ENCODE data around the gene SLC27A5.
"Not testable (repeated sequence)": the region's sequence is repeated elsewhere in the genome, so short reads cannot be mapped to it uniquely, and the experiment has no call there.

SLC27A5 gene

DNA sequence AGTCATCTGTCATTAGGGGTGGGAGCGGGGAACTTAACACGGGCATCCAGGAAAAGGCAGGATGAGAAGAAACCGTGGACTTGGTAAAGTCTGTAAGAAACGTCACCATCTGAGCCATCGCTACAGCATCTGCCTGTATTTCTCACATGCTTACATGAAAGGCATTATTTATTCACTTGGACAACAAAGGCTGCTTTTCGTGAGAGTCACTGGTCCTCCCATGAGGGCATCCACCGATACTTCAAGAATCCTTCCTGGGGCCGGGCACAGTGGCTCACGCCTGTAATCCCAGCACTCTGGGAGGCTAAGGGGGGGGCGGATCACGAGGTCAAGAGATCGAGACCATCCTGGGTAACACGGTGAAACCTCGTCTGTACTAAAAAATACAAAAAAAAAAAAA, 19.5 kb downstream of the SLC27A5 start:
- DNase-seq, result no peak

DNA sequence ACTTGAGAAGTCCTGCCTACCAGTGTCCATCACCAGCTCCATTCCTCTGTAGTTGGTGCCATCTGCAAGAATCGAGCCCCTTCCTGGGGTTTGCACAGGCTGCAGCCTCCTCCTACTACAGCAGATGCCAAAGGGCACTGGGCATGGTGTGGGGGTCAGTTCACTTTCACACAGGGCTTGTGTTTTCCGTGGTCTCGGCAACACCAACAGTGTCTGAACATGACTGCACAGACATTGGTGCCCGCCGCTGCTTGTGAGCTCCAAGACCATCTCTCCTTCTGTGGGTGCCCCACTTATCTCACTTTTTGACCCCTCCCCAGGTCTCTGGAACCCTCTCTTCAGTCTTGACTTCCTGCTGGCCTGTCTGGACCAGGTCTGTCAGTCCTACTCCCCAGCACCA, 20.4 kb downstream of the SLC27A5 start:
- no peak for DNase-seq

DNA sequence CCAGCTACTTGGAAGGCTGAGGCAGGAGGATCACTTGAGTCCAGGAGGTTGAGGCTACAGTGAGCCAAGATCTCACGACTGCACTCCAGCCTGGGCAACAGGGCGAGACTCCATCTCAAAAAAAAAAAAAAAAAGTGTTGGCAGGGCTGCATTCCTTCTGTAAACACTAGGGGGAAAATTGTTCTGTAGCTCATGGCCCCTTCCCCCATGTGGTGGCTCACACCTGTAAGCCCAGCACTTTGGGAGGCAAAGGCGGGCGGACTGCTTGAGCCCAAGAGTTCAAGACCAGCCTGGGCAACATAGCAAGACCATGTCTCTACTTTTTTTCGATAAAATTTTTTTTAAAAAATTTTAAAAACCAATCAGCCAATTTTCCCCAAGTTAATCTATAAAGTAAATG, 27.4 kb downstream of the SLC27A5 start:
- not testable (repeated sequence) for DNase-seq

DNA sequence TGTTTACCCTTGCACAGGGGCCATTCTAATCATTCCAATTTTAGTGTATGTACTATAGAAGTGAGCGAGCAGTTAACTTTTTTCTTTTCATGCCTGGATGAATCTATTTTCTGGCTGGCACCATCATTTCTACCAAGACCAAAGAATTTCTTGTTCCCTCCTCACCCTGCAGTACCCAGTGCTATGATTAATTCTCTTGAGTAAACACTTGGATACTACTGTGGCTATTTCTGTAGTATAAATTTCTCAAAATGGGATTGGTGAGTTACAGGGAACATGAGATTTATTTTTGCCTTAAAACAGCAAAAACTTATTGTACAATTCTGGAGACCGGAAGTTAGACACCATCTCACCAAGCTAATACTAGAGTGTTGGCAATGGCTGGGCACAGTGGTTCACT, 28.0 kb downstream of the SLC27A5 start:
- no peak for DNase-seq

DNA sequence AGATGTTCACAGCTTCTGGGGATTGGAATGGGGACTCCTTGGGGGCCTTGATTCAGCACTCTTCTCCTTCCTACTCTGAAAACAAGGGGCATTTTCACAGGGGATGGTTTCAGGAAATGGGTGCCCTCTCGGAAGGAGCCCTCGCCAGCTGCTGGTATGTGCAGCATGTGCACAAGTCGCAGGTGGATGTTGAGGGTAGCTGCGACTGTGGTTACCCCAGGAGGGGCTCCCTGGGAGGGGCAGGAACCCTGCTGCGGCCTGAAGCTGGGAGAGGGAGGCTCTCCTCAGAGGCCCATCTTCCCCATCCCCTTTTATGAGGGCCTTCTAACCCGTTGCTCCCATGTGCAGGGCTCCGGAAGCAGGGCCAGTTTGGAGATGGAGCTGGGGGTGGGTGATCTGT, 29.4 kb downstream of the SLC27A5 start:
- no peak for DNase-seq

DNA sequence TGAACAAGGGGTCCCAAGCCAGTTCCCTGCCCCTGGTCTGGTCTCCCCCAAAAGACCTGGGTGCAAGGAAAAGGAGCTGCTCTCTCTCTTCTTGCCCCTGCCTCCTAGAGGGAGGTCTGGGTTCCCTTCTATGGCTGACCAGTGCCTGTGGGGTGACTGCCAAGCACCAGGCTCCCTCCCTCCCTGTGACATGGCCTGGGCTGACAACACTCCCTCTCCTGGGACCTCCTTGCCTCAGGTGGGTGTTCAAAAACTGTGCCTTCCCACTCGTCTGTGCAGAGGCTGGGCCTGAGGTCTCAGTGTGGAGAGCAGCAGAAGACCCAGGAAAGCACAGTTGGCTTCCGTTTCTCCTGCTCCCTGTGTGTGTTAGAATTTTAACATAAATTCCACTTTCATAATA, 31.0 kb downstream of the SLC27A5 start:
- DNase-seq, result no peak

DNA sequence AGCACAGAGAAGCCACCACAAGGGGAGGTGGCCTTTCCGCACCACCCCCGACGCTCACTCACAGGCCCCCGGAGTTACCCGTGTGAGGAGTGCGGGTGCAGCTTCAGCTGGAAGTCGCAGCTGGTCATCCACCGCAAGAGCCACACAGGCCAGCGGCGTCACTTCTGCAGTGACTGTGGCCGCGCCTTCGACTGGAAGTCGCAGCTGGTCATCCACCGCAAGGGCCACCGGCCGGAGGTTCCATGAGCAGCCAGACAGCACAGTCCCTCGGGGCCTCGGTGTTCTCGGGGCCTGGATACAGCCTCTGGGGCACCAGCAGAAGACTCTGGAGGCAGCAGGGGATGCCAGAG, 31.3 kb downstream of the SLC27A5 start:
- no peak for DNase-seq

DNA sequence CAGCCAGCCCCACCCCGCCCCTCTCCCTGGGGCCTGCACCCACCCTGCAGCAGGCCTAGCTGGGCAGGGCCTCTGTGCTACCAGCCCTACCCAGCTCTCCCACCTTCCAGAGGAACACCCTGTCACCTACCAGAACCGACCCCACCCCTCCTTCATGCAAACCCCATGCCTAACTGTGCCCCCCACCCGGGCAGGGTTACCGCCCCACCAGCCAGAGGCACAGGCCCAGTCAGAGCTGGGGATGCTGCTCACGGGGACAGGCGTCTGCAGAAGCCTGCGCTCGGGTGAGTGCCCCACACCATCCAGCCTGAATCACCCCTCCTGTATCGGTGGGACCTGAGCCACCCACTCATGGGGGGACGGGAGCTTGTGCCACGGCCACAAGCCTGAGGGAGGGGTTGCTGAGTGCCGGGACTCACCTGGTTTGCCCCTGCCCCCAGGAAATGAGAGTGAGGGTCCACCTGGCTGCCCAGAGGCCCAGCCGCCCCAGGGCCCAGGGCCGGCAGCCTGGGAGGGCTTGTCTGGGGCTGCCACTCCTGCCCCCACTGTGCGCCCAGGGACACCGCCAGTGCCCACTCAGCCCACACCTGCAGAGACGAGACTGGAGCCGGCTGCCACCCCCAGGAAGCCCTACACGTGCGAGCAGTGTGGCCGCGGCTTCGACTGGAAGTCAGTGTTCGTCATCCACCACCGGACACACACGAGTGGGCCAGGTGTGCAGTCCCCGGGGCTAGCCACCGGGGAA, 31.9 kb downstream of the SLC27A5 start:
- no peak for DNase-seq

DNA sequence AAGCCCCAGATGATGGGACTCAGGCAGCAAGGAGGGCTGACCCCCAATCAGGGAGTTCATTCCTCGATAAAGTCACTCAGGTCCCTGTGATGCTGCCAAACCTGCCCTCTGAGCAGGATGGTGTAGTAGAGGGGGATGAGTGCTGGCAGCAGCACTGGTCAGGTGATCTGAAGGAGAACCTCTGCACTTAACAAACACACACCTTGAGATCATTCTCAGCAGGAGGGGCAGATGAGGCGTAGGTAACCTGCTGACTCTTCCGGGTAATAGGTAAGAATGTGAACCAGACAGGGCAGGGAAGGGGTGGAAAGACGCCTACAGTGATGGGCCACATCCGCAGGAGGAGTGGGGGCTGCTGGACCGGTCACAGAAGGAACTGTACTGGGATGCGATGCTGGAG, 32.5 kb downstream of the SLC27A5 start:
- no peak for DNase-seq

DNA sequence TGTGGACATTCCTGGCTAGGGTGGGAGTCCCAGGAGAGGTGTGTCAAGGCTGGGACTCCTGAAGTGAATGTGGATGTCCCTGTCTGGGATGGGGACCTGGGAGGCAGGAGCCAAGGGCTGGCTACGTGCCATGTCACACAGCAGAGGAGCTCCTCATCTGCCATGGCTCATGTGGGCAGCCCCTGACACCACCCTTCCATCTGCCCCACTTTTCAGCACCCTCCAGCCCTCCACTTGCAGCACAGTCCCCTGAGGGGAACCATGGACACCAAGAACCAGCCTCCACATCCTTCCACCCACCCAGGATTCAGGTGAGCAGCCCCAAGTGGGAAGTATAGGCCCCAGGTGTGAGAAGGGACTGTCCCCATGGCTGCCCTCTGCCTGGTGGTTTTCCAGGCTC, 33.9 kb downstream of the SLC27A5 start:
- DNase-seq, result no peak

DNA sequence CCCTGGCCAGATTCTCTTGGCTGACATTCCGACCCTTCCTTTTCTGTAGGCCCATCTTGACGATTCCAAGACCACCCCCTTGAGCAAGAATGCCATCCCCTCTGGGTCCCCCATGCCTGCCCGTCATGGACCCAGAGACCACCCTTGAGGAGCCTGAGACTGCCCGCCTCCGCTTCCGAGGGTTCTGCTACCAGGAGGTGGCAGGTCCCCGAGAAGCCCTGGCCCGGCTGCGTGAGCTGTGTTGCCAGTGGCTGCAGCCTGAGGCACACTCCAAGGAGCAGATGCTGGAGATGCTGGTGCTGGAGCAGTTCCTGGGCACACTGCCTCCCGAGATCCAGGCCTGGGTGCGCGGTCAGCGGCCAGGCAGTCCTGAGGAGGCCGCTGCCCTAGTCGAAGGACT, 34.7 kb downstream of the SLC27A5 start:
- DNase-seq, result no peak

DNA sequence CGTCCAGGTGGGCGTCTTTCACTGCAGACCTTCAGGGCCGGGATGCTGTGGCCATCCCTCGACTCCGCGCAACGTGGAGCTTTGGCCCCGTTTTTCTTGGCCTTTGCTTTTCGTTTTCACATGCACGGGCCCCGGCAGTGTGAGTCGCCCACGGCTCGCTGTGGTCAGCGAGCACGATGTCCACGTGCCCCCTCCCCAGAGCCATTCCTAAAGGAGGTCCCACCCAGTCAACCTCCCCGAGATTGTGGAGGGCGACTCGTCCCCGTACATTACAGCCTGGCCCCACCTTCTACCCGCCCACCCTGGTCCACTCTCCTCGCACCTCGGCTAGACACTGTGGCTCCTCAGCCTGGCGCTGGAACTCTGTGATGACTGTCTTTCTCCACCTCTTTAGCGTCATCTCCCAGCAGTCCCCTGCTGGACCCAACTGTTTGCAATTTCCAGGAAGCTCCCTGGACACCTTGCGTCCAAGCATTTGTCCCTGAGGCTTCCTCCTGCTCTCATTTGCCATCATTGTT, 35.2 kb downstream of the SLC27A5 start:
- no peak for DNase-seq

DNA sequence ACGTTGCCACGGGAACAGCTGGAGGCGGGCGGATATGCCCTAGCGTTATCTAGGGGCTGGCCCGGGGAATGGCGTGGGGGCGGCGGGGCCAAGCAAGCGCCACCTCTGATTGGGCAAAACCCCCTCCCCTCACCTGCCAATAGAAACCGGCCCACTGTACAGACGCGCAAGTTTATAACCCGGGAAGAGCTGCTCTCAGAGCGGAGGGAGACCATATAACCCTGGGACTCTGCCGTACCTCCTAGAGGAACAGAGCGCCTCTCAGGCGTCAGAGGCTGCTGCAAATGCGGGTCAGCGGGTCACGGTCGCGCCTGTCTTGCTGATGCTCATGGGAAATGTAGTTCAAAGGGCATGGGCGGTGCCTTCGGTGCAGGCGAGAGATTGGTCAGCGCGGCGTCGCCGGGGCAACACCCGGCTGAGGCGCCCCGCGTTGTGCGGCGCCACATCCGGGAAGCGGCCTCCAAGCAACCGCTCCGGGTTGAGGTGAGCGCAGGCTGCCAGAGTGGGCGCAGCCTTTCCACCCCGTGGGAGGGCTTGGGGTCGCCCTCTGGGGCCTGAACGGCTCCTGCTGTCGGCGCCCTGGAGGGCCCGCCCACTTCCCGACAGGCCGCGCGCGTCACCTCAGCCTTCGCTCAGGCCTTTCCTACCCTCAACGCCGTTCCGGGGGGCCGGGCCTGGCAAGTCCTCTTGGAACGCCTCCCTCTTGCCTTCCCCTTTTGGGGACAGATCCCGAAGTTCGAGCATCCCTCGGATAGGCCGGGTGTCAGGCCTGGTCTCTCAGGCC, 35.9 kb downstream of the SLC27A5 start, which contains the start of gene ZNF446:
ZNF446 (plus strand) TSS at position 639 of the 784 bp plus-strand sequence. CDS start 867 bp downstream, outside the sequence.
- DNase-seq, result peak; percentile 86

DNA sequence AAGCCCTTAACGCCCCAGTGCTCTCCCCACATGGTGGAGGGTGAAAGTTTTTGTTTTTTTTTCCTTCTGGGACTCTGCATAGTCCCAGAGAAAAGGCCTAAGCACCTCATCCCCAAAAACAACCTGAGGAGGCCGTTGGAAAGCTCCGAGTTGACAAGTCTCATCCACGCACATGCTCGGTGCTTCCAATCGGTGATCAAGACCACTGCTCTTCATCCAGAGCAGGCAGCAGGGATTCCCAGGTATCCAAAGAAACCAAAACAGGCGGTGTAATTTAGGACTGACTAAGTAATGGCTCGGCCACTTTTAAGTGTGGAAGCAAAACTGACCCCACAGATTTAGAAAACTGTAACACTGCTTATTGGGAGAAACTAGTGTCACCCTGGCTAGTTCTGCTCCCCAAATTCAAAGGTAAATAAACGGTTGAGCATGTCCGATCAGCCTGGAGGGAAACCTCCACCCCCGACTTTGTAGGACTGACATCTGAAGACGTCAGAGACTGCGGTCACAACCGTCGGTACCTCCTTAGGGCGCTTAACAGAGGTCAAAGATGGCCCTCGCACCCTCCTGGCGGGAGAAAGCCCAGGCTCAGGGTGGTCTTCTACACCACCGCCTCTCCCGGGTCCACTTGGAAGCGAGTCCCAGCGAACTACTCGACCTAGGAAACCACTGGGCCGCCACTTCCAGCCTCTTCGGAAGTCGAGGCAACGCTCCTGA, 36.6 kb downstream of the SLC27A5 start:
- no peak for DNase-seq

DNA sequence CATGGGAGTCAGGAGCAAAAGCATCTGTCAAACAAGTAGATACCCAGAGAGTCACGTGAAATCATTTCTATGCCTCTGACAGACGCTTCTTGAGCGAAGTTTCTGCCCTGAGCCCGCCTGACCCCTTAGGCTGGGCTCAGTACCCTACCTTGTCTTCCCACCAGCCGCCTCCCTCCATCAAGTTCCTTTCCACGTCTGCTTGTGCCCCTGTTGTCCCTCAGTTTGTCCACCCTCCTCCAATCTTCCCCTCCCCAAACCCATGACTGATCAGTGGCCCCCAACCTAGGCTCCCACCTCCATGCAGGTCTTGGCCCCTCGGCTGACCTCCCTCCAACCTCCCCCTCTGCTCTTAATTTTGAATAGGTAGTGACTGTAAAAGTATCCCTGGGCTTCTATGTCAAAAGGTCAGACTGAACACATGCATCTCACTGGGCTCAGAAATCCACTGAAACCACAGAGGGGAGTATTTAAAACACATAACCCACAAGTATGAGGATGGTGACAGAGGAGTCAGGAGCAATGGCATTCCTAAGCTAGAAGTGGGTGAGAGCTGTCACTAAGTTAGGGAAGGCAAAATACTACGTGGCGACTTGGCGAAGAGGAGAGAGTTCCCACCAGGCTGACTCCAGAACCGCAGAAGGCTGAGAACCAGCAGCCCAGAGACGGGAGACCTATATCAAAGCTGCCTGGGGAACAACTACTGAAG, 37.3 kb downstream of the SLC27A5 start:
- DNase-seq, result no peak

DNA sequence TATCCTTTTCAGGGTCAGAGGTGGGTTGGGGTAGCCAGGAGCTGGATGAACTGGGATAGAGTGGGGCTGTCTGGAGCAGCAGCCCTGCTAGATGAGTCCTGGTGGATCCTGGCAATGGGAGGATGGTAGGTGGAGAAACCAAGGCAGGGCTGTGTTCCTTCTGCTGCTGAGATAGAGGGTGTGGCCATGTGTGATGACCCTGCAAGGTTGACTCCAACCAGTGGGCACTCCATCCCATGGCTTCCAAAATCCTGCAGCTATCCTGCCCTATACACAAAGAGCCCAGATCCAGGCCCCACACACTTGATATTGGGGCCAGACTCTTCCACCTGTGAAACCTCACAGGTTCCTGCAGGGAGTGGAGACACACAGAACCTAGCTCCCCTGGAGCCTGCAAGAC, 38.0 kb downstream of the SLC27A5 start:
- no peak for DNase-seq

DNA sequence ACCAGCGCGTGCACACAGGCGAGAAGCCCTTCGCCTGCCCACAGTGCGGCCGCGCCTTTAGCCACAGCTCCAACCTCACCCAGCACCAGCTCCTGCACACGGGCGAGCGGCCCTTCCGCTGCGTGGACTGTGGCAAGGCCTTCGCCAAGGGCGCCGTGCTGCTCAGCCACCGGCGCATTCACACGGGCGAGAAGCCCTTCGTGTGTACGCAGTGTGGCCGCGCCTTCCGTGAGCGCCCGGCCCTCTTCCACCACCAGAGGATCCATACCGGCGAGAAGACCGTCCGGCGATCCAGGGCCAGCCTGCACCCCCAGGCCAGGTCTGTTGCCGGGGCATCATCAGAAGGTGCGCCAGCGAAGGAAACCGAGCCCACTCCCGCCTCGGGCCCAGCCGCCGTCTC, 40.1 kb downstream of the SLC27A5 start:
- DNase-seq, result no peak

DNA sequence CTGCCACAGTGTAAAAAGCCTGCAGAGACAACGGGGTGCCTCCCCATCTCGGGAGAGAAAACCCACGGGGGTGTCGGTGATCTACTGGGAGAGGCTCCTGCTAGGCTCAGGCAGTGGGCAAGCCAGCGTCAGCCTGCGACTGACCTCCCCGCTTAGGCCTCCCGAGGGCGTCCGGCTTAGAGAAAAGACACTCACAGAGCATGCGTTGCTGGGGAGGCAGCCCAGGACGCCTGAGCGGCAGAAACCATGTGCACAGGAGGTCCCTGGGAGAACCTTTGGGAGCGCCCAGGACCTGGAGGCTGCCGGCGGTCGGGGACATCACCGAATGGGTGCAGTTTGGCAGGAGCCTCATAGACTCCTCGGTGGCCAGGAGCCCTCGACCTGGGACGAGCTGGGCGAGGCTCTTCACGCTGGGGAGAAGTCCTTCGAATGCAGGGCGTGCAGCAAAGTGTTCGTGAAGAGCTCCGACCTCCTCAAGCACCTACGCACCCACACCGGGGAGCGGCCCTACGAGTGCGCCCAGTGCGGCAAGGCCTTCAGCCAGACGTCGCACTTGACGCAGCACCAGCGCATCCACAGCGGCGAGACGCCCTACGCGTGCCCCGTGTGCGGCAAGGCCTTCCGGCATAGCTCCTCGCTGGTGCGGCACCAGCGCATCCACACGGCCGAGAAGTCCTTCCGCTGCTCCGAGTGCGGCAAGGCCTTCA, 40.8 kb downstream of the SLC27A5 start:
- DNase-seq, result not testable (repeated sequence)

DNA sequence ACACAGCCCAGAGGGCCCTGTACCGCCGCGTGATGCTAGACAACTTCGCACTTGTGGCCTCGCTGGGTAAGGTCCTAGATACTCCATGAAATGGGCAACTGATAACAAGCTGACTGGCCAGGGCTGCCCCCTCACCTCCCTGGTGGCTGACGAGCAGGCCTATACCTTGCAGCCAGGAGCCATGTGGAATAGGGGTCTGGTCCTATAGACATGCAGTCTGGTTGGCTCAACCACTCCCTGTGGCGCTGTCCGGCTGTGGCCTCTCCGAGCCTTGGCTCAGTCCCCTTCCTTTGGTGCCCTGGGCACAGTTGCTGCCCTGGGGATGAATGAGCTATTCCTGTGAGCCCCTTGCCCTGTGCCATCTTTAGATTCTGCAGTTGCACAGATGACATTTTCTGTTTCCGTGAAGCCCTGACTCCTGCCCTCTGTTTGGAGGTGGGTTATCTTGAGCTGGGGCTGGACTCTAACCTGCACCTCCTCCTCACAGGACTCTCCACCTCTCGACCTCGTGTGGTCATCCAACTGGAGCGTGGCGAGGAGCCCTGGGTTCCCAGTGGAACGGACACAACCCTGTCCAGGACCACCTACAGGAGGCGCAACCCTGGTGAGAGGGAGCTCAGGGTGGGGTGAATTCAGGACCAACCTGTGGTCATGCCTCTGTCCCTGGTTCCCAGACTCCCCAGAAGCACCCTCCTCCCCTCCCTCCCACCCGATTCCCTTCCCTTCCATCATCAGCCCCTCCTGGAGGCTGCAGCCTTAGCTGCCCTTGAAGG, 42.4 kb downstream of the SLC27A5 start:
- no peak for DNase-seq

DNA sequence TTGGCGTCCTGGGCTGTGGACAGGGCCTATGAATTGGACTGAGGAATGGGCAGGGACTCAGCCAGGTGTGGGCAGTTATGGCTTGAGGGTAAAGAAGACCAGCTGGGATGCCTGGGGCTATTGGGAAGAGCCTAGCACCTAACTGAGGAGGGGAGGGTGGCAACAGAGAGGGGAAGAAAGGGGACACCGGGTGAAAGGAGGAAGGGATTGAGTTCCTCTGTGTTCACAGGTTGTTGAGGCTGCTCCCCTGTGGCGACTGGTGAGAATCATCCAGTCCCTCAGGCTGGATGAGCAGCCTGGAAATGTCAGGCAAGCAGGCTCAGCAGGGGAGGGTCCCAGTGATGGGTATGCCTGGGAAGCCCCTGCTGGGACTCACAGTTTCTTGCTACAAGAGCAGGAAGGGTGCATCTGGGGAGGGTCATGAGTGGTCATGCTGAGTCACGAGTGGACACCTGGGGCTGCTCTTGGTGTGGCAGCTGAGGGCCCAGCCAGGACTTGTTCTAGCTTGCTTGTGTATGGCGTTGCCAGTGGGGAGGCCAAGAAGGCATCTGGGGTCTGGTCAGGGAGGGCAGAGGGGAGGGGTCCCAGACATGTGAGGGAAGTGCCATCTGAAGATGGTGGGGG, 43.5 kb downstream of the SLC27A5 start:
- DNase-seq, result no peak
